Measurements from ENCODE around the gene SLC30A10. TPM values are rescaled to one million over a fixed set of nuclear protein-coding genes. Genes with fewer than 3 reads are reported as not detected.

Gene SLC30A10
- total and polyA plus RNA-seq, 2 of the 13 experiments (the other 11 are each of a cell fraction or from before 2014, with no cell fraction given), result 20.9 to 30.2 TPM

GRCh38 chr1:219927956-219928790 is at the start of gene SLC30A10 (continued):
- TF ChIP-seq, protein P1, sequence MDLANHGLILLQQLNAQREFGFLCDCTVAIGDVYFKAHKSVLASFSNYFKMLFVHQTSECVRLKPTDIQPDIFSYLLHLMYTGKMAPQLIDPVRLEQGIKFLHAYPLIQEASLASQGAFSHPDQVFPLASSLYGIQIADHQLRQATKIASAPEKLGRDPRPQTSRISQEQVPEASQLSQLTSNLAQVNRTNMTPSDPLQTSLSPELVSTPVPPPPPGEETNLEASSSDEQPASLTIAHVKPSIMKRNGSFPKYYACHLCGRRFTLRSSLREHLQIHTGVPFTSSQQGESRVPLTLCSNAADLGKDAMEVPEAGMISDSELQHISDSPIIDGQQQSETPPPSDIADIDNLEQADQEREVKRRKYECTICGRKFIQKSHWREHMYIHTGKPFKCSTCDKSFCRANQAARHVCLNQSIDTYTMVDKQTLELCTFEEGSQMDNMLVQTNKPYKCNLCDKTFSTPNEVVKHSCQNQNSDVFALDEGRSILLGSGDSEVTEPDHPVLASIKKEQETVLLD (CRISPR knock-in tag; IDR thresholded peaks at IDR 0.05; ENCODE audit: low read depth), result 0 out of 2 replicates have a peak, but pooled peaks have one; percentile 5
- TF ChIP-seq GABPB1 (CRISPR knock-in tag; IDR thresholded peaks at IDR 0.05) (peak; percentile 43; the same call in 1 of the 2 replicates), STAT6 (CRISPR knock-in tag; IDR thresholded peaks at IDR 0.05; ENCODE audit: borderline replicate concordance) (peak; percentile 79; the same call in 1 of the 2 replicates), HNF4A (CRISPR knock-in tag; IDR thresholded peaks at IDR 0.05) (peak; percentile 49; the same call in 1 of the 2 replicates), SRSF1 (optimal IDR thresholded peaks at IDR 0.05; ENCODE audit: low read depth, low read length) (peak; percentile 51), RXRB (CRISPR knock-in tag; IDR thresholded peaks at IDR 0.05; ENCODE audit: borderline replicate concordance) (peak; percentile 67; the same call in 1 of the 2 replicates), CBFB (CRISPR knock-in tag; IDR thresholded peaks at IDR 0.05) (no peak), ELF4 (CRISPR knock-in tag; IDR thresholded peaks at IDR 0.05; ENCODE audit: borderline replicate concordance) (no peak), ZNF607 (CRISPR knock-in tag; IDR thresholded peaks at IDR 0.05; ENCODE audit: borderline replicate concordance) (peak; percentile 49), KLF9 (CRISPR knock-in tag; IDR thresholded peaks at IDR 0.05; ENCODE audit: low read depth) (peak; percentile 79), ATF7 (IDR thresholded peaks at IDR 0.05) (no peak), ATF7 (CRISPR knock-in tag; IDR thresholded peaks at IDR 0.05) (0 out of 2 replicates have a peak, but pooled peaks have one; percentile 9), GPN1 (CRISPR knock-in tag; IDR thresholded peaks at IDR 0.05; ENCODE audit: borderline replicate concordance) (no peak), CBX1 (IDR thresholded peaks at IDR 0.05; ENCODE audit: low read depth) (no peak), ISX (CRISPR knock-in tag; conservative IDR thresholded peaks at IDR 0.05) (no peak), HOXA3 (CRISPR knock-in tag; IDR thresholded peaks at IDR 0.05) (0 out of 2 replicates have a peak, but pooled peaks have one; percentile 49), NFE2L2 (IDR thresholded peaks at IDR 0.05; ENCODE audit: low read length) (no peak), ZNF205 (CRISPR knock-in tag; IDR thresholded peaks at IDR 0.05) (peak; percentile 74; the same call in 1 of the 2 replicates)
- TF ChIP-seq, protein P2, sequence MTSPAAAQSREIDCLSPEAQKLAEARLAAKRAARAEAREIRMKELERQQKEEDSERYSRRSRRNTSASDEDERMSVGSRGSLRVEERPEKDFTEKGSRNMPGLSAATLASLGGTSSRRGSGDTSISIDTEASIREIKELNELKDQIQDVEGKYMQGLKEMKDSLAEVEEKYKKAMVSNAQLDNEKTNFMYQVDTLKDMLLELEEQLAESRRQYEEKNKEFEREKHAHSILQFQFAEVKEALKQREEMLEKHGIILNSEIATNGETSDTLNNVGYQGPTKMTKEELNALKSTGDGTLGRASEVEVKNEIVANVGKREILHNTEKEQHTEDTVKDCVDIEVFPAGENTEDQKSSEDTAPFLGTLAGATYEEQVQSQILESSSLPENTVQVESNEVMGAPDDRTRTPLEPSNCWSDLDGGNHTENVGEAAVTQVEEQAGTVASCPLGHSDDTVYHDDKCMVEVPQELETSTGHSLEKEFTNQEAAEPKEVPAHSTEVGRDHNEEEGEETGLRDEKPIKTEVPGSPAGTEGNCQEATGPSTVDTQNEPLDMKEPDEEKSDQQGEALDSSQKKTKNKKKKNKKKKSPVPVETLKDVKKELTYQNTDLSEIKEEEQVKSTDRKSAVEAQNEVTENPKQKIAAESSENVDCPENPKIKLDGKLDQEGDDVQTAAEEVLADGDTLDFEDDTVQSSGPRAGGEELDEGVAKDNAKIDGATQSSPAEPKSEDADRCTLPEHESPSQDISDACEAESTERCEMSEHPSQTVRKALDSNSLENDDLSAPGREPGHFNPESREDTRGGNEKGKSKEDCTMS (CRISPR knock-in tag; conservative IDR thresholded peaks at IDR 0.05), result no peak
- TF ChIP-seq, protein P3, sequence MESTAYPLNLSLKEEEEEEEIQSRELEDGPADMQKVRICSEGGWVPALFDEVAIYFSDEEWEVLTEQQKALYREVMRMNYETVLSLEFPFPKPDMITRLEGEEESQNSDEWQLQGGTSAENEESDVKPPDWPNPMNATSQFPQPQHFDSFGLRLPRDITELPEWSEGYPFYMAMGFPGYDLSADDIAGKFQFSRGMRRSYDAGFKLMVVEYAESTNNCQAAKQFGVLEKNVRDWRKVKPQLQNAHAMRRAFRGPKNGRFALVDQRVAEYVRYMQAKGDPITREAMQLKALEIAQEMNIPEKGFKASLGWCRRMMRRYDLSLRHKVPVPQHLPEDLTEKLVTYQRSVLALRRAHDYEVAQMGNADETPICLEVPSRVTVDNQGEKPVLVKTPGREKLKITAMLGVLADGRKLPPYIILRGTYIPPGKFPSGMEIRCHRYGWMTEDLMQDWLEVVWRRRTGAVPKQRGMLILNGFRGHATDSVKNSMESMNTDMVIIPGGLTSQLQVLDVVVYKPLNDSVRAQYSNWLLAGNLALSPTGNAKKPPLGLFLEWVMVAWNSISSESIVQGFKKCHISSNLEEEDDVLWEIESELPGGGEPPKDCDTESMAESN (CRISPR knock-in tag; conservative IDR thresholded peaks at IDR 0.05), result peak; percentile 77; the same call in 1 of the 2 replicates
